ENCODE results near the gene GRIP1.

DNA sequence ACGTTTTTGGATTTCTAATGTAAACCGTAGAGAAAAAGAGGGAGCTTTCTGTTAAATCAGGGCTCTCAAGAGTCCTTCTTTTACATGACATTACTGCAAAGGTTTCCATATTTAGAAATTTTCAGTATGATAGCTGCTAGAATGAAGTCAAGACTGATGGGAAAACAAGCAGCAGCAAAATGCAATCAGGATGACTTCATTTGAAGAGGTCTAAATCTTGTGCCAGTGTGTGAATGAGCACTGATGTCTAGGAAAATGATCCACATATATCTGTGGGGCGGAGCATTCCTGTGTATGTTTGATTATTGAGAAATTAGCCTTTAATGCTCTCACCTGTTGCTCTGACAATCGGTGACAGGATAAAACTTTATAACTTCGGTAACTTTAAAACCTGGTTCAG is 73.6 kb downstream of the GRIP1 start:
- TF ChIP-seq CTCF (IDR thresholded peaks at IDR 0.05; ENCODE audit: borderline replicate concordance, extremely low read depth, low read length, poor library complexity, severe bottlenecking) = no peak
- no peak for TF ChIP-seq EZH2 (IDR thresholded peaks at IDR 0.05; ENCODE audit: borderline replicate concordance, low read depth, low read length, severe bottlenecking)

All from DND-41 (cell line).